Stimulated activated CD8-positive, alpha-beta memory T cell treated with anti-CD3 and anti-CD28 coated beads, Interleukin-2, amount 100 ng/mL, for 1 hour (primary cell): ENCODE measurements around the gene MAPK10.
"Not testable (repeated sequence)": the region's sequence is repeated elsewhere in the genome, so short reads cannot be mapped to it uniquely, and the experiment has no call there.

Source experiments
- DNase-seq, 2 donors: peaks; one replicate each; pipeline ENCODE4 v3.0.0-alpha.2; 2020; ENCODE audit warnings: low read depth in 2 of 2

Gene MAPK10

GRCh38 chr4:86107112-86107511 lies 252.7 kb downstream of the MAPK10 start:
- no peak for DNase-seq

- DNase-seq, result no peak
Observed at GRCh38 chr4:86106475-86106874, 253.4 kb downstream of the MAPK10 start.

- no peak for DNase-seq
Observed at GRCh38 chr4:86101841-86102240, 258.0 kb downstream of the MAPK10 start.

- DNase-seq, result no peak
Observed at GRCh38 chr4:86101410-86101809, 258.4 kb downstream of the MAPK10 start.

GRCh38 chr4:86100539-86101215 lies 259.2 kb downstream of the MAPK10 start:
- DNase-seq, result no peak

- DNase-seq, result no peak
Observed at GRCh38 chr4:86099348-86099747, 260.5 kb downstream of the MAPK10 start.

GRCh38 chr4:86098691-86099090 lies 261.2 kb downstream of the MAPK10 start:
- DNase-seq, result no peak

GRCh38 chr4:86096373-86096772 lies 263.5 kb downstream of the MAPK10 start:
- DNase-seq, result no peak

GRCh38 chr4:86092684-86093083 lies 267.2 kb downstream of the MAPK10 start:
- no peak for DNase-seq

- no peak for DNase-seq
Observed at GRCh38 chr4:86091201-86091600, 268.7 kb downstream of the MAPK10 start.

GRCh38 chr4:86089781-86090323 lies 270.0 kb downstream of the MAPK10 start:
- no peak for DNase-seq

GRCh38 chr4:86089053-86089452 lies 270.8 kb downstream of the MAPK10 start:
- no peak for DNase-seq

- DNase-seq, result not testable (repeated sequence)
Observed at GRCh38 chr4:86075796-86076195, 284.1 kb downstream of the MAPK10 start.

- DNase-seq, result no peak
Observed at GRCh38 chr4:86060341-86060740, 299.5 kb downstream of the MAPK10 start.

GRCh38 chr4:86058621-86059020 lies 301.2 kb downstream of the MAPK10 start:
- no peak for DNase-seq

- DNase-seq, result no peak
Observed at GRCh38 chr4:86055898-86056297, 304.0 kb downstream of the MAPK10 start.

GRCh38 chr4:86054286-86055032 lies 305.4 kb downstream of the MAPK10 start:
- no peak for DNase-seq

GRCh38 chr4:86050496-86050895 lies 309.4 kb downstream of the MAPK10 start:
- DNase-seq, result no peak

GRCh38 chr4:86048426-86048825 lies 311.4 kb downstream of the MAPK10 start:
- no peak for DNase-seq

- no peak for DNase-seq
Observed at GRCh38 chr4:86044593-86044985, 315.3 kb downstream of the MAPK10 start.

GRCh38 chr4:86043755-86044592 lies 315.9 kb downstream of the MAPK10 start:
- DNase-seq, result no peak

GRCh38 chr4:86038037-86038436 lies 321.8 kb downstream of the MAPK10 start:
- DNase-seq, result no peak
